ENCODE measurements around the gene PES1.

Gene PES1

DNA sequence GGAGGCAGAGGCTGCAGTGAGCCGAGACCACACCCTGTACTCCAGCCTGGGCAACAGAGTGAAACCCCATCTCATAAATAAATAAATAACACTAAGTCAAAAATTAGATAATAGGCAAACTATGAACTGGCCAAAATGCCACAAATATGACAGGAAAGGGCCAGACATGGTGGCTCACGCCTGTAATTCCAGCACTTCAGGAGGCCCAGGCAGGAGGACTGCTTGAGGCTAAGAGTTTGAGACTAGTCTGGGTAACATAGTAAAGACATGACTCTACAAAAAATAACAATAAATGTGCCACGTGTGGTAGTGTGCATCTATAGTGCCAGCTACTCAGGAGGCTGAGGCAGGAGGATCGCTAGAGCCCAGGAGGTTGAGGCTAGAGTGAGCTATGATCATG is 65.1 kb downstream of the PES1 start:
- no peak for DNase-seq
- TF ChIP-seq, protein P1, sequence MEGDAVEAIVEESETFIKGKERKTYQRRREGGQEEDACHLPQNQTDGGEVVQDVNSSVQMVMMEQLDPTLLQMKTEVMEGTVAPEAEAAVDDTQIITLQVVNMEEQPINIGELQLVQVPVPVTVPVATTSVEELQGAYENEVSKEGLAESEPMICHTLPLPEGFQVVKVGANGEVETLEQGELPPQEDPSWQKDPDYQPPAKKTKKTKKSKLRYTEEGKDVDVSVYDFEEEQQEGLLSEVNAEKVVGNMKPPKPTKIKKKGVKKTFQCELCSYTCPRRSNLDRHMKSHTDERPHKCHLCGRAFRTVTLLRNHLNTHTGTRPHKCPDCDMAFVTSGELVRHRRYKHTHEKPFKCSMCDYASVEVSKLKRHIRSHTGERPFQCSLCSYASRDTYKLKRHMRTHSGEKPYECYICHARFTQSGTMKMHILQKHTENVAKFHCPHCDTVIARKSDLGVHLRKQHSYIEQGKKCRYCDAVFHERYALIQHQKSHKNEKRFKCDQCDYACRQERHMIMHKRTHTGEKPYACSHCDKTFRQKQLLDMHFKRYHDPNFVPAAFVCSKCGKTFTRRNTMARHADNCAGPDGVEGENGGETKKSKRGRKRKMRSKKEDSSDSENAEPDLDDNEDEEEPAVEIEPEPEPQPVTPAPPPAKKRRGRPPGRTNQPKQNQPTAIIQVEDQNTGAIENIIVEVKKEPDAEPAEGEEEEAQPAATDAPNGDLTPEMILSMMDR (IDR thresholded peaks at IDR 0.05; ENCODE audit: low read depth, low read length), result no peak
- H3K36me3 ChIP-seq, result no peaks in the 10 kb centered on the region
- no peak overlapping the region for H3K4me3 ChIP-seq (ENCODE audit: low read depth, low read length)
- no peaks in the 10 kb centered on the region for H3K9me3 ChIP-seq (ENCODE audit: severe bottlenecking)
- H3K27me3 ChIP-seq (ENCODE audit: insufficient read depth, low read depth, severe bottlenecking), result no peaks in the 10 kb centered on the region
- H3K27ac ChIP-seq, result no peak overlapping the region
